C4-2B (cell line): ENCODE results near the gene CD93.

ENCODE experiments used
- H3K27ac ChIP-seq: fragments of 450-650 bp; 2 replicates; pipeline ENCODE4 v1.5.1; 2017
- CTCF ChIP-seq: fragments of 450-650 bp; conservative IDR thresholded peaks from 2 replicates; pipeline ENCODE4 v1.5.1; 2017; ENCODE audit warnings: mild to moderate bottlenecking
- ZFX ChIP-seq: fragments of 450-650 bp; IDR thresholded peaks from 2 replicates; pipeline ENCODE4 v1.6.1; 2017

CD93 gene

DNA sequence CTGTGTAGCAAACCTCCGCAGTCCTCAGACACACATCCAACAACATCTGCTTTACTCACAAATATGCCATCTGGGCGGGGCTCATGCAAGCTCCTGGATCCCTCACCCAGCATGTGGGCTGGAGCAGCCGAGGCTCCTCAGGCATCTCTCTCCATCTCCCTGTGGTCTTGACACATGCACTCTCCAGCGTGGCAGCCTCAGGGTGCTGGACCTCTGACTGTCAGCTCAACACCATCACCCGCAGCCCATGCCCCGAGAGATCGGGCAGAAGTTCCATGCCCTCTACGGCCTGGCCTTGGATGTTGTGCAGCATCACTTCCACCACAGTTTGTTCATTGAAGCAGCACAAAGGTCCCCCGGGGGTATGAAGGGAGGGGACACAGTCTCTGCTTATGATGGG lies 32.6 kb upstream of the CD93 start:
- no peak for TF ChIP-seq ZFX
- no peak for TF ChIP-seq CTCF

GRCh38 chr20:23118144-23118543 lies 32.0 kb upstream of the CD93 start:
- TF ChIP-seq CTCF (no peak), ZFX (no peak)
- H3K27ac ChIP-seq = no peak overlapping the region

More for the DNA sequence above, 32.6 kb upstream of the CD93 start:
- H3K27ac ChIP-seq = no peak overlapping the region

DNA sequence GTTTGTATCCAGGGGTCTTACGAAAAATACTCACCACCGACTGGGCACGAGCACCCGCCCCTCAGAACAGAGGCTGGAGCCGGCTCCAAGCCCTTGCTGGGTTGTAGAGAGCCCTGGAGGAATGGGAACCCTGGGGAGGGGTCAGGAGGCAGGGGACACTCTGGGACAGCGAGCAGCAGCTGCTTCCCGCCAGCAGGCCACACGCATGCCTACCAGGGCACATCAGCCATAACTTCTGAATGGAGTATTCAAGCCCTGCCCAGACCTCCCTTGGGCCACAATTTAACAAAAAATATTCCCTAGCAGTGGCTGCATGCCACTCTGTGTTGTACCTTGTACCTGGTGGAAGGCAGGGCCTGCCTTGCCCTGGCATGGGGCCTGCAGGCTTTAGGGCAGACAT lies 31.6 kb upstream of the CD93 start:
- TF ChIP-seq CTCF = no peak
- TF ChIP-seq ZFX = no peak
- no peak overlapping the region for H3K27ac ChIP-seq

DNA sequence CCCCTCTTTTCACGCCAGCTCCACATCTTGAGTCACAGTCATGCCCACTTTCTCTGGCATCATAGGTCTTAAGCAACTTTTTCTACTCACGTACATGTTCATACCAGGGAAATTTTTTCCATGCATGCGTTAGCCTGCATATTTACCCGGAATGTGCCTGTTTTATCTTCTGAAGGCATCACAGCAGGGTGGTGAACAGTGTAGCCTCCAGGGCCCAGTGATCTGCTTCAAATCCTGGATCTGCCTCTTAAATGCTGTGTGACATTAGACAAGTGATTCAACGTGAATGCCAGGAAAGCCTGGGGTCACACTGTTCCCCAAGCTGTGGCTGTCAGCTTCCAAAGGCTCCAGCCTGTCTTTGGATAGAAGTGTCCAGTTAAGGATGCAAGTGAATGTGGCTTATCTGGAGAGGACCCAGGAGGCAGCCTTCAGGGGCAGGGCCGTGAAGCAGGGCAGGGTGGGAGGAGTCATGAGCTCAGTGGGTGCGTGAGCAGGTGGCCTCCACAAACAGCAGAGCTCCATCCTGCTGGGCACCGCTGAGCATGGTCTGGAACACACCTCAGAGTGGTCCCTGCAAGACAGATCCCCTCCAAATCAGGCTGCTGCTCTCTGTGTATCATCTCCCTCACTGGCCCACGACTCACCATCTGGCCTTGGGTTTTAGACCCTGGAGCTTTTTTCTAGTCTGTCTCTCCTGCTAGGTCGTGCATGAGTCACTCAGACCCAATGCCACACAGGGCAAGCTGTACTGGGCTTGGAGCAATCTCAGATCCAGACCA lies 30.4 kb upstream of the CD93 start:
- no peak overlapping the region for H3K27ac ChIP-seq
- TF ChIP-seq CTCF = no peak
- TF ChIP-seq ZFX = no peak

- no peak overlapping the region for H3K27ac ChIP-seq
- no peak for TF ChIP-seq CTCF
These were observed 29.7 kb upstream of the CD93 start for GRCh38 chr20:23115822-23116221.

- no peak for TF ChIP-seq ZFX
- no peak overlapping the region for H3K27ac ChIP-seq
These were observed 28.4 kb upstream of the CD93 start for GRCh38 chr20:23114448-23115082.

DNA sequence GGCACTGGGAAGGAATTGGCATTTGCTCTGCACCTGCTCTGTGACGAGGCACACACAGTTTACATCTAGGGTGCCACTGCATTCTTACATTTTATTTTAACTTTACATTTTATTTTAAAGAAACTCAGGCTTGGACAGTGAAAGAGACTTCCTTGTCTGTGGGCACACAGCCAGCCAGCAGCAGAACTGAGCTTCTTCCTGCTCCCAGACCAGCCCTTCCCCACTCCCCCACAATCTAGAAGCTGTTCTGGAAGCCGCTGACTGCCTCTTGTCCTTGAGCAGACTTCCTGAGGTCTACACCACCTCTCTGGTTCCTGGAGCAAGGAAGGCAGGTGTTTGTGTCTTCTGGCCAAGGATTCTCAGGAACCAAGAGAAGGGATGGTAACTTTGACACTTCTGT lies 27.9 kb upstream of the CD93 start:
- no peak overlapping the region for H3K27ac ChIP-seq
- TF ChIP-seq ZFX (no peak), CTCF (no peak)

- no peak overlapping the region for H3K27ac ChIP-seq
- TF ChIP-seq ZFX (no peak), CTCF (no peak)
These were observed 26.5 kb upstream of the CD93 start for GRCh38 chr20:23112595-23112994.
